Prostate gland (tissue), 2 donors: ENCODE data around the gene MYL2. TPM values are rescaled to one million over a fixed set of nuclear protein-coding genes. Genes with fewer than 3 reads are reported as not detected.

ENCODE experiments used
- DNase-seq: peaks from one replicate; pipeline ENCODE4 v3.0.0-alpha.2; 2019; ENCODE audit warnings: low spot score
- H3K27ac ChIP-seq, 2 donors: fragments of 200-600 bp; sonication (generic); 2 replicates each; pipeline ENCODE4 v1.5.1; 2017 to 2019
- H3K27me3 ChIP-seq: fragments of 200-600 bp; sonication (generic); replicated peaks from 2 replicates; pipeline ENCODE4 v1.5.1; 2019; ENCODE audit not compliant: insufficient read depth
- H3K36me3 ChIP-seq, 2 donors: fragments of 200-600 bp; sonication (generic); 1 replicate in 1 of 2; 2 replicates in 1 of 2; pipeline versions ENCODE4 v1.5.1 to v1.8.1; 2017 to 2019
- H3K4me1 ChIP-seq: fragments of 200-600 bp; sonication (generic); replicated peaks from 2 replicates; pipeline ENCODE4 v1.5.1; 2019
- H3K4me3 ChIP-seq, 2 donors: fragments of 200-600 bp; sonication (generic); 2 replicates each; pipeline ENCODE4 v1.5.1; 2017 to 2019
- H3K9me3 ChIP-seq: fragments of 200-600 bp; sonication (generic); 2 replicates; pipeline ENCODE4 v1.5.1; 2017
- CTCF ChIP-seq, 4 experiments: fragments of 200-600 bp in 2 of 4; fragments of 450-650 bp in 2 of 4; sonication (generic) in 2 of 4; IDR thresholded peaks; 1 replicate in 3 of 4; 2 replicates in 1 of 4; pipeline ENCODE4 v1.5.1; 2016 to 2019; ENCODE audit warnings: antibody characterized with exemption in 4 of 4, mild to moderate bottlenecking in 2 of 4, moderate library complexity in 2 of 4
- POLR2A ChIP-seq: fragments of 450-650 bp; IDR thresholded peaks from one replicate; pipeline ENCODE4 v1.6.1; 2016; ENCODE audit warnings: antibody characterized with exemption, mild to moderate bottlenecking
- POLR2AphosphoS5 ChIP-seq: sonication (generic); formaldehyde crosslinking; IDR thresholded peaks from one replicate; pipeline ENCODE4 v1.6.1; 2017; ENCODE audit warnings: antibody characterized with exemption
- WGBS: methylation state at CpG from one replicate; pipeline ENCODE4 v1.1.5; 2018; 5-methylcytosine and 5-hydroxymethylcytosine counted together
- intact Hi-C: fragments of 100-400 bp; cut with DNase I; formaldehyde crosslinking; loops from one replicate; pipeline ENCODE4 v1.14.2; 2022
- total RNA-seq, 2 donors: library from RNA; depleted of rRNA; stranded (reverse); fragments of >200 nt; gene quantifications; one replicate each; pipeline ENCODE4 v1.1.0, GENCODE V29; 2016

The MYL2 gene
- total RNA-seq, 2 donors from 2014 or later: 39.5 TPM; not detected in 1

GRCh38 chr12:110874351-110874750 lies 46.0 kb downstream of the MYL2 start:
- no peak for TF ChIP-seq CTCF (IDR thresholded peaks at IDR 0.05)
- TF ChIP-seq POLR2A: no peak
- TF ChIP-seq POLR2AphosphoS5: no peak
- no peak overlapping the region for H3K27ac ChIP-seq
- no peak for DNase-seq
- H3K27me3 ChIP-seq: no peaks in the 10 kb centered on the region
- WGBS: 92% methylated on average over 2 of the region's 2 CpGs
- intact Hi-C loops: no loop called here
- H3K4me1 ChIP-seq: no peaks in the 10 kb centered on the region
- no peaks in the 10 kb centered on the region for H3K9me3 ChIP-seq
- H3K4me3 ChIP-seq: no peak overlapping the region
- no peaks in the 10 kb centered on the region for H3K36me3 ChIP-seq

- intact Hi-C loops: no loop called here
- TF ChIP-seq POLR2AphosphoS5 (no peak), POLR2A (no peak), CTCF (IDR thresholded peaks at IDR 0.05) (no peak)
These were observed 48.3 kb downstream of the MYL2 start for GRCh38 chr12:110872100-110872499.

GRCh38 chr12:110869803-110870202 lies 50.6 kb downstream of the MYL2 start:
- H3K27me3 ChIP-seq: no peaks in the 10 kb centered on the region
- H3K4me3 ChIP-seq: no peak overlapping the region
- TF ChIP-seq POLR2AphosphoS5 (no peak), POLR2A (no peak), CTCF (IDR thresholded peaks at IDR 0.05) (no peak)
- intact Hi-C loops: no loop called here
- H3K4me1 ChIP-seq: no peaks in the 10 kb centered on the region
- no peak for DNase-seq
- H3K9me3 ChIP-seq: no peaks in the 10 kb centered on the region
- no peaks in the 10 kb centered on the region for H3K36me3 ChIP-seq
- H3K27ac ChIP-seq: no peak overlapping the region
- WGBS: 67% methylated on average over 5 of the region's 5 CpGs

More at GRCh38 chr12:110872100-110872499, 48.3 kb downstream of the MYL2 start:
- Histone ChIP-seq H3K9me3 (no peaks in the 10 kb centered on the region), H3K4me1 (no peaks in the 10 kb centered on the region), H3K4me3 (no peak overlapping the region), H3K27me3 (no peaks in the 10 kb centered on the region), H3K36me3 (no peaks in the 10 kb centered on the region), H3K27ac (no peak overlapping the region)
- no peak for DNase-seq
- WGBS: 81% methylated on average over 4 of the region's 4 CpGs

GRCh38 chr12:110869026-110869425 lies 51.4 kb downstream of the MYL2 start:
- WGBS: 73% methylated on average over 3 of the region's 3 CpGs
- no peak for DNase-seq
- Histone ChIP-seq H3K27ac (no peak overlapping the region), H3K4me1 (no peaks in the 10 kb centered on the region), H3K9me3 (no peaks in the 10 kb centered on the region), H3K4me3 (no peak overlapping the region), H3K27me3 (no peaks in the 10 kb centered on the region), H3K36me3 (no peaks in the 10 kb centered on the region)
- intact Hi-C loops: no loop called here
- no peak for TF ChIP-seq POLR2AphosphoS5
- no peak for TF ChIP-seq CTCF (IDR thresholded peaks at IDR 0.05)
- TF ChIP-seq POLR2A: no peak

- intact Hi-C loops: no loop called here
- H3K4me3 ChIP-seq: no peak overlapping the region
- no peak for DNase-seq
- no peak overlapping the region for H3K27ac ChIP-seq
- no peaks in the 10 kb centered on the region for H3K36me3 ChIP-seq
- WGBS: 90% methylated on average over 6 of the region's 6 CpGs
- no peaks in the 10 kb centered on the region for H3K27me3 ChIP-seq
- H3K9me3 ChIP-seq: no peaks in the 10 kb centered on the region
- H3K4me1 ChIP-seq: no peaks in the 10 kb centered on the region
- TF ChIP-seq CTCF (IDR thresholded peaks at IDR 0.05) (no peak), POLR2A (no peak), POLR2AphosphoS5 (no peak)
These were observed 54.9 kb downstream of the MYL2 start for GRCh38 chr12:110865521-110865920.
